HG02678 (cell line): ENCODE data around the gene CGB7.
"Not testable (repeated sequence)": the region's sequence is repeated elsewhere in the genome, so short reads cannot be mapped to it uniquely, and the experiment has no call there.

Experiments
- ATAC-seq: cut with Tn5 transposase; IDR thresholded peaks from one replicate; pipeline ENCODE4 v1.9.1; 2021; ENCODE audit warnings: mild to moderate bottlenecking, moderate library complexity; ENCODE audit not compliant: unreplicated experiment

The CGB7 gene

DNA sequence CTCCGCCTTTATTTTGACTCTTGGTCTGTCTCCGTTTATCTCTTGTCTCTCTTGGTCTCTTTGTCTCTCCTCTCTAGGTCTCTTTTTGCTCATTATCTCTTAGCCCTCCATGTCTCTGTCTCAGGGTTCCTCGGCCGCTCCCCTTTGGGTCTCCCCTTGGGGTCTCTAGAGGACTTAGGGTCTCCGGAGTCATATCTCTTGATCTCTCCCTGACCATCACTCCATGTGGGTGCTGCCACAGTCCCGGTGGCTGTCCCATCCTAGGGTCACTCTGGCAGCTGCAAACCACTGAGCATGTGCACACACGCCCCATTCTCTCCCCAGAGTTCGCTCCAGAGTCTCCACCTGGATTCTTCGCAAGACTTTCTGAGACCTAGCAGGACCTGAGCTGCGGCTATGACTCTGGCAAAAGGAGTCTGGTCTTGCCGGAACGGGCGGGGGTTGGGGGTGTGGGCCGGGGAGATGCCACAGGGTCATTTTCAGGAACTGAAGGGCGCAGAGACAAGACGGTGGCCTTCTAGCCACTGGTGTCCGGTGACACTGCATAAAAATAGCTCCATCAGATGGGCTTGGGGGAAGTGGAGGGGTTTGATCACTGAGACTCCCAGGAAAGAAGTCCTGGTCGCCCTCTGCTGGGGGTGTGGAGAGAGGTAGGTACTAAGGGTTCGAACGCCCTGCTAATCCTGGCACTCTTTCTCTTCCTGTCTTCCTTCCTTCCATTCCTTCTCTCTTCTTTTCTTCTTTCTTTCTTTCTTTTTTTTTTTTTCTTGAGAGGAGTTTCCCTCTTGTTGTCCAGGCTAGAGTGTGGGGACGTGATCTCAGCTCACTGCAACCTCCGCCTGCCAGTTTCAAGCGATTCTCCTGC lies 16.2 kb upstream of the CGB7 start:
- ATAC-seq: no peak

DNA sequence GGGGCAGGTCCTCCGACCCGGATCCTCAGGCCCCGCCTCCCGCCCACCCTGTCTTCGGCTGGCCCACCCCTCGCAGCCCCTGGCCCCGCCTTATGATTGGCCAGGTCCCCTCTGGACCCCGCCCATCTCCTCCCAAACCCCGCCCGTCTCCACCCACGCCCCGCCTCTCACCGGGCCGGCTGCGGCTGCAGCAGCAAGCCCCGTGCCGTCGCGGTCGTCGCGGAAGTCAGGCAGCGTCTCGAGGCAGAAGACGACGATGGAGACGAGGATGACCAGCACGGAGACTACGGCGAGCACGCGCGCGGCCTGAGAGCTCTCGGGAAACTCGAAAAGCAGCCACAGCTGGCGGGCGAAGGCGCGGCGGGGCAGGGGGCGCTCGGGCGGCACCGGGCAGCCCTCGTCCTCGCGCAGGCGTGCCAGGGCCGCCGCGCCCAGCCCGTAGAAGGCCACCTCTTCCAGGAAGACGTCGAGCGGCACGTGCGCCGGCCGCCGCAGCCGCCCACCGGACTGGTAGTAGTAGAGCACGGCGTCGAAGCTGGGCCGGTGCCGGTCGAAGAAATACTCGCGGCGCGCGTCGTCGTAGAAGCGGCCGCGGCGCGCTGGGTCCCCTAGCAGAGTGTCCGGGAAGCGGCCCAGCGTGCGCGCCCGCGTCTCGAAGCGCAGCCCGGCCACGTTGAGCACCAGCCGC lies 14.5 kb upstream of the CGB7 start:
- ATAC-seq: no peak

DNA sequence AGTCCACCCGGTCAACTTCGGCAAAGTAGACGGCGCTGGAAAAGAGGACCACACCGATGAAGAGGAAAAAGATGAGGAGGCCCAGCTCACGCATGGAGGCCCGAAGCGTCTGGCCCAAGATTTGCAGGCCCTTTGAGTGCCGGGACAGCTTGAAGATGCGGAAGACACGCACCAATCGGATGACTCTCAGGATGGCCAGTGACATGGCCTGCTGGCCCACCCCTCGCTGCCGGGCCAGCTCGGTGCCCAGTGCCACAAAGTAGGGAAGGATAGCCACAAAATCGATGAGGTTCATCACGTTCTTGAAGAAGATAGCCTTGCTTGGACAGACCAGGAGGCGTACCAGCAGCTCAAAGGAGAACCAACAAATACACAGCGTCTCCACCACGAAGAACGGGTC lies 12.9 kb upstream of the CGB7 start:
- no peak for ATAC-seq

DNA sequence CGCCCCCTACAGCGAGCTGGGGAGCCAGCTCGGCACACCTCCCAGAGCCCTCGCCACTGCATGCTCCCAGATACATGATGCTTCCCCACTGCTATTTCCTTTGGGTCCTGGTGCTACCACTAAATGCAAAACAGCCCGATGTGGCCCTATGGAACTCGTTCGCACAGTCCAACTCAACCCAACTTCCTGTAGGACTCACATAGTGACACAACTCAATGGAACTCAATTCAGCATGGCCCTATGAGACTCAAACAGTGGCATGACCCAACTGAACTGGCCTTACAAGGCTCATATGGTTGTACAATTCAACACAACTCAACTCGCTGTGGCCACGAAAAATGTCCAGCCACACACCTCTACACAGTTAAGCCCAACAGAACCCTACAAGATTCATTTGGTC lies 11.5 kb upstream of the CGB7 start:
- no peak for ATAC-seq

DNA sequence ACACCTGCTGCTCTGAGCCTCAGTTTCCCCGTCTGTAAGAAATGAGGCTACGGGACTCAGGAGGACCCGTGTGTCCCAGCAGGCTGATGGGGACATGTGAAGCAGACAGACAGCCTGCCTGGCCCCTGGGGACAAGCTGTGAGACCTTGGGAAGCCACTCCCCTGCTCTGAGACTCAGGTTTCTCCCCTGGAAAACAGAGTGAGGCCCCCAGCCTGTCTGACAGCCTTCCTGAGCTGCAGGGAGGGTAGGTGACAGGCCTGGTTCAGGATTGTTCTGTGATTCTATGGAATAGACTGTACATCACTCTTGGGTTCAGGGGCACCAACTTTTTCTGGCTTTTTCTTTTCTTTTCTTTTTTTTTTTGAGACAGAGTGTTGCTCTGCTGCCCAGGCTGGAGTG lies 10.0 kb upstream of the CGB7 start:
- no peak for ATAC-seq

DNA sequence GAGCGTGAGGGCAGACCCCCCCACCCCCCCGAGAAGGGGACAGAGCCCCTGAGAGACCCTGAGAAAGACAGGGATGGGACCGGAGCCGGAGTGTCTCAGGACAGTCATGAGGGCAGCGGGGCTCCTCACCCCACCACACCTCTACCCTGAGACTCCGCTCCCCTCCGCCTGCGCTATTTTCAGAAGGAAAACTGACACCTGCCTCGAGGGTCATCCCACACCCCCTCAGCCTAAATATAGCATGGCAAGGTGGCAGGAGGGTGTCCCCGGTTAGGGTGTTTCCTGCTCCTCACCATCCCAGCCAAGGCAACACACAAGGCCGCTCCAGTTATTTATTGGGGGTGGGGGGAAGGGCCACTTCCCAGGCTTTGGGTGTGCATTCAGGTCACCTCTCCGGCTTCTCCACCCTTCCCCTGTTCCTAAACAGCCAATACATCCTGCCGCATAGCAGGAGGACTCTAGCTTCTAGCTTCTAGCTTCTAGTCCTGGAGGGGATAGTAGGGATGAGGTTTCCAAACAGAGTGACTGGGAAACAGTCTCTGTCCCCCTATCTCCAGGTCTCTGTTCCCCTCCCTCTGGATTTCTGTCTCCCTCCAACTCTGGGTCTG lies 8.5 kb upstream of the CGB7 start:
- no peak for ATAC-seq

DNA sequence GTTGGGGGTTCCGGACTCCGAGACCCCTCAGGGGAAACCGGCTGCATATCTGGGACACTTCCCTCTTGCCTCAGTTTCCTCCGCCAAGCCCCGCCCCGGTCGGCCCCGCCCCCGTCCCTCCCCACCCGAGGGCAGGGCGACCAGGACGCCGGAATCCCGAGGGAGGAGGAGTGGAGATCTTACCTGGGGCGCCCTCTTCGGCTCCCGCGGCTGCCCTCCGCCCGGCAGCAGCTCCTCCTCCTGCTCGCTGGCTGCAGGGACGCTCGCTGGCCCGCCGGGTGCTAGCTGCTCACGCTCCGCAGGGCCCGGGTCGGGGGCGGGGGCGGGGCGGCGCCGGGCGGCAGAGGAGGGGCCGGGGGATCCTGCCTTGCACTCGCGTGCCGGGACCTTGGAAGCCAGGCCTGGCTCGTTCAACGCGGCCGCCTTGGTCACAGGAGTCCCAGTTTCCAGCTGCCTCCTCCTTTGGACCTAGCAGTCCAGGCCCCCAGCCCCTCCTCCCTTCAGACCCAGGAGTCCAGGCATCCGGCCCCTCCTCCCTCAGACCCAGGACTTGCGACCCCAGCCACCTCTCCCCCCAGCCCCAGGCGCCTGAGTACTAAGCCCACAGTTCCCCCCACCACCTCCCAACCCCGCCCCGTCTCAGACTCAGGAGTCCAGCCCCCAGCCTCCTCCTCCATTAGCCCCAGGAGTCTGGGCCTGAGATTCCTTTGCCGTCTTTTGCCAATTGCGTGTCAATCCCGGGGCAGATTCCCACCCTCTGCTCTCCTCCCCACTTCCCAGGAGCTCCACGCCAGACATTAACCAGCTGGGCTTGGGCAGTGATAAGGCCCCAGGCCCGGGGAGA lies 7.4 kb upstream of the CGB7 start, which contains the start of gene NTF4:
NTF4 (minus strand) TSS at position 51 of the 844 bp plus-strand sequence. CDS start 2,821 bp downstream, outside the sequence.
- ATAC-seq: no peak

DNA sequence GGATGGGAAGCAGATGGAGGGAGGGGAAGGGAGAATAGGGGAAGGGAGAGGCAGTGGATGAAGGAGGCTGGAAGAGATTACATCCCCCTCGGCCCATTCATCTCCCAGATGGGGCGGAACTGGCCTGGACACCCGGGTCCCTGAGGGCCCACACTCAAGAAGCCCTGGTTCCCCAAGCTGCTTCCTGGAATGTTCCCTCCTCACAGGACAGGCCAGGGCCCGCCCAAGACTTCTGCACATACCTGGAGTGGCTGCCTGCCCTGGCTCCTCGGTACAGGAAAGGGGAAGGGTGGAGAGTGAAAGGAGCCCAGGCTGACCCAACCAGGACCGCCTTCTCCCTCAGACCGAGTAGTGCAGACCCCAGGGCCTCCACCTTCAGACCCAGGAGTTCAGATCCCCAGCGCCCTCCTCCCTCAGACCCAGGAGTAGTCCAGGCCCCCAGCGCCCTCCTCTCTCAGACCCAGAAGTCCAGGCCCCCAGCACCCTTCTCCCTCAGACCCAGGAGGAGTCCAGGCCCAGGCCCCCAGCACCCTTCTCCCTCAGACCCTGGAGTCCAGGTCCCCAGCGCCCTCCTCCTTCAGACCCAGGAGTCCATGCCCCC lies 6.6 kb upstream of the CGB7 start:
- ATAC-seq: no peak

DNA sequence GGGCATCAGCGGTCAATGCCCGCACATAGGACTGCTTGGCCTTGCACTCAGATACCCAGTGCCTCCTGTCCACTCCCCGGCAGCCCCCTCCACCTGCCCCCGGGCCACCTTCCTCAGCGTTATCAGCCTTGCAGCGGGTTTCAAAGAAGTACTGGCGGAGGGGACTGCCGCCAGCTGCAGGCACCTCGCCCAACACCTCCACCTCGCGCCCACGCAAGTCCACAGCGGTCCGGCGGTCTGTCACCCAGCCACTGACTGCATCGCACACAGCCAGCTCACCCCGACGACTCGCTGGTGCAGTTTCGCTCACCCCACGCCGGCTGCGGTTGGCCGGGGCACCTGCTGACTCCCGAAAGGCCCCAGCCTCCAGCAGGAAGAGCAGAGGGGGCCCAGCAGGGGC lies 3.9 kb upstream of the CGB7 start:
- no peak for ATAC-seq

DNA sequence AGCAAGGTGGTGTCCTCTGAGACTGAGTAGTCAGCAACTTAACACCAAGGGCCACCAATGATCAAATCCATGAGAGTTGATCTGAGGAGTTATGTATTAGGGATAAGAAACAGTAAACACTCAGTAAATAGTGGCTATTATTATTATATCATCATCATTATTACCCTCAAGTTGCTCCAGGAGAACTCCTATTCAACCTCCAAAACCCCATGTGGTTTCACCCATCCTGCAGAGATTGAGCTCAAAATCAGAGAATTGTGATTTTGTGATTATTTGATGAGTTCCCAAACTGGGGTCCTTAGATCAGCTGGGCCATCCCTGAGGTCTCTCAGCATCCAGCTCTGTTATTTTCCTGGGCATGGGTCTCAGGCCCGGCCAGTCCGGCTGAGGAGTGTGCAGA lies 3.5 kb upstream of the CGB7 start:
- ATAC-seq: no peak

DNA sequence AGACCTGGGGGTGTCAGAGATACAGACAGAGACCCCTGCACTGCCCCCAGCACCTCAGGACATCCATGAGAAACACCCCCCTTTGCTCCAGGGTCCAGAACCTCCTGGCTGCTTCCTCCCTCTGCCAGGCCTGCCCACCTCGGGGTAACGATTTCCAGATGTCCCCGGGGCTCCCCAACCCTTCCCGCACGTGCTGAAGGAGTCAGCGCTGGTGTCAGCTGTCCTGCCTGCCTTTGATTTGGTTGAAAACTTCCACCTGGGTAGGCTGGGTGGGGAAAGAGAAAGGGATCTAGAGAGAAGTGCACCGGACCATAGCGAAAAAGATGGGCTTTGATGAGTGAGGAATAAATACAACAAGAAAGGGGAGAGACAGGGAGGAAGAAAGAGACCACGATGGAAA lies 1.5 kb upstream of the CGB7 start:
- ATAC-seq: no peak

DNA sequence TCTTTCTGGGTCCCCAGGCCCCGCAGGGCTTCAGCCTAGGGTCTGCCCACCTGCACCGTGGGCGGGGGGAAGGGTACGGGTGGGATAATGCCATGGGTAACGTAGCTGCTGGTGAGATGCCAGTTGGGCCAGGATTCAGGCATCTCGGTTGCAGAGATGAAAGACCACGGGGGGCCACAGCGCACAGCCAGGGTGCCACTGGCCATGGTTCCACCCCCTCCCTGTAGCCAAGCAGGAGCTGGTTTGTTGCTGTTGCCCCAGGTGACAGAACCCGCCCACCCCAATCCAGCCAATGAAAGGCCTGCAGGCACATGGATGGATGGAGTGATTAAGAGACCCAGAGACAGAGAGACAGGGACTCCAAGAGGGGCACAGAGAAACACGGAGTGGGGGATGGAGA lies 1.0 kb upstream of the CGB7 start:
- ATAC-seq: no peak

DNA sequence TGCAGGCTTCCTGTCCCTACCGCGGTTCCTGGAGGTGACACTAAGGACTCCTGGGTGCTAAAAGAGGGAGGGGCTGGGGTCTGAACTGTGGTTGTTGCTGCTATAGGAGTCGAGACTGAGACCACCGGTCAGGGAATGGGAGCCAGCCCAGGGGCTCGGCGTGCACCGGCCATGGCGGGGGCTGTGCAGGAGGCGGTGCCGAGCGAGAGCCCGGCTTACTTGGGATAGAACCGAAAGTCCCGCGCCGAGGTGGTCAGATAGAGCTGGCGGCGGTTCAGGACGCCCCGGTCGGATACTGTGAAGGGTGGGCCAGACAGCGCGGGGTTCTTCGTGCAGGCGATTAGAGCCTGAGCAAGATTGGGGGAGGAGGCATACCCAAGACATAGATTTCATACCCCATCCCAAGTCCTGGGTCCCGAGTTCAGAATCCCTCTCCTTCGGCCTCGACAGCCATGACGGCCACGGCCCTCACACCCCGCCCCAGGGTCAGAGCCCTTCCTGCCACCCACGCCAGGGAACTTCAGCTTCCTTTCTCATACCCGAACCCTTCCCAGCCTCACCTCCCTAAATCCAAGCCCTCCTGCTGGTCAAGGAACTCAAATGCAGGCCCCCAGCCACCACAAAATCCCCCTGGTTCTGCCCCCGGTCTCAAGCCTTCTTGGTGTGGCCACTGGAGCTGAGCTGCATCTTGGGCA lies 500 bp downstream of the CGB7 start:
- not testable (repeated sequence) for ATAC-seq

DNA sequence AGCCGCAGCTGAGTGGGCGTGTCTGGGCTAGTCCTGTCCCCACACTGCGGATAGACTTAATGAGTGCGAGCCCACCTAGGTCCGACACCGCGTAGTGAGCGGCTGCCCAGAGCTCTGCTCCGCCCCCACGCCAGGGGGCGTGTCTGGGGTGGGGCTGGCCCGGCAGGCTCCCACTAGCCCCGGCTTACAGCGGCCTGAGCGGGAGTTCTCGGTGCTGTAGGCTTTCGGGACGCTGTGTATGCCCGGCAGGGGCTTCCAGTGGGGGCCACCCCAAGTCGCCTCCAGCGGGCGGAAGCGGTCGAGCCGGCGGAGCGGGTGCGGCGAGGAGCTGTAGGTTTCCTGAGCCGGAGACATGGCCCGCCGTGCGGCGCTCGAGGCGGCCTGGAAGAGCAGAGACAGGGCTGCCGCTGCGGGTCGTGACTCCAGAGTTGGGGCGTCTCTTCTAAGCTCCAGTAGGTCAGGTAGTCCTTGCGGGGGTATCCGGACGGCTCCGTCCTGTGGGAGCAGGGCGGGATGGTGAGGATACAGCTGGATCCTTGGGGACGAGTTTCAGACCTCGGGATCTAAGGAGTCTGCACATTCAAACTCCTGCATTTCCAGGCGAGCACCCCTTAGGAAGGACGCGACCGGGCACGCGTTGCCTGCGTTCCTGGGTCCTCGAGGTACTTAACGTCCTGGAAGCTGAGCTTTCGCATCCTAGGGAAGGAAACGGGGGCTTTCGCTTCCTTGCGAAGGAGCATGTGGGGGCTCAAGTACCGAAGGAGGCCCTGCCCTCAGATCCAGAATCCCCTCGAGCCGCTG lies 1.2 kb downstream of the CGB7 start:
- no peak for ATAC-seq

DNA sequence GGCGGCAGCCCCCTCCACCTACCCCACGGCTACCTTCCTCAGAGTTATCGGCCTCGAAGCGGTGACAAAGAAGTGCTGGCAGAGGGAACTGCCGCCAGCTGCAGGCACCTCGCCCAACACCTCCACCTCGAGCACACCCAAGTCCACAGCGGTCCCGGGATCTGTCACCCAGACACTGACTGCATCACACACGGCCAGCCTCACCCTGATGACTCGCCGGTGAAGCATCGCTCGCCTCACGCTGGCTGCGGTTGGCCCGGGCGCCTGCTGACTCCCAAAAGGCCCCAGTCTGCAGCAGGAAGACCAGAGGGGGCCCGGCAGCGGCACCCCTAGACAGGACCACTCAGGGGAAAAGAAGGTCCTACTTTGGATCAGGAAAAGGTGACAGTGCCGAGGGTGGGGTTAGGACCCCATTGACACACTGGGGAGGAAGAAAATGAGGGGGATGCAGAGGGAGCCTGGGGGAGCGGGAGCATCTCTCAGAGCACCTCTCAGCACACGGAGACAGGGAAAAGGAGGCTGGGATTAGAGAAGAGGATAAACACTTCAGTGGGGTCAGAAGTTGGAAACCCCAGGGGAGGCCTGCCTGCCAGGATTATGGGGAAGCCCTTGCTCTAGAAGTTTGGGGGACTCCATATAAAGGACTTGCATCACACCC lies 7.0 kb downstream of the CGB7 start:
- not testable (repeated sequence) for ATAC-seq

DNA sequence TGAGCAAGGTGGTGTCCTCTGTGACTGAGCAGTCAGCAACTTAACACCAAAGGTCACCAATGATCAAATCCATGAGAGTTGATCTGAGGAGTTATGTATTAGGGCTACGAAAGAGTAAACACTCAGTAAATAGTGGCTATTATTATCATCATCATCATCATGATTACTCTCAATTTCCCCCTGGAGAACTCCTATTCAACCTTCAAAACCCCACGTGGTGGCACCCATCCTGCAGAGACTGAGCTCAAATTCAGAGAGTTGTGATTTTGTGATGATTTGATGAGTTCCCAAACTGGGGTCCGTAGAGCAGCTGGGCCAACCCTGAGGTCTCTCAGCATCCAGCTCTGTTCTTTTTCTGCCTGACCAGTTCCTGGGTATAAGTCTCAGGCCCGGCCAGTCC lies 7.7 kb downstream of the CGB7 start:
- not testable (repeated sequence) for ATAC-seq

DNA sequence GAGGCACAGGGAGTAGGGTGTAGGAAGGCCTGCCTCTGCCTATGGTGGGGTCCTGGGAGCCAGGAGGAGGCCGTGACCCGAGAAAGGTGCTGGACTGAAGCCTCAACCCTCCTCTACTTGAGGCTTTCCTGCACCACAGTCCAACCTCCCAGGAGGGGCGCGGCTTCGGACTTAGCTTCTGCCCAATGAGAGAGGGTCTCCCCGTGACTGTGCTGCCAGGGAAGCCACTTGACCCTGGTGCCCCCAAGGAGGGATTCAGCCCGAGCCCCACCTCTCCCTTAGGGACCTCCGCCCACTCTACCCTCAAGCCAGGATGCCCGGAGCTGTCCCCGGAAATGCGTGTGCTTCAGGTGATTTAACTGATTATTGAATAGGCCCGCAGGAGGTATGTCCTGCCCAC lies 8.5 kb downstream of the CGB7 start, which contains the start of gene CGB8:
CGB8 (minus strand) TSS at position 101 of the 400 bp plus-strand sequence. CDS start 372 bp downstream, outside the sequence.
- ATAC-seq: not testable (repeated sequence)

DNA sequence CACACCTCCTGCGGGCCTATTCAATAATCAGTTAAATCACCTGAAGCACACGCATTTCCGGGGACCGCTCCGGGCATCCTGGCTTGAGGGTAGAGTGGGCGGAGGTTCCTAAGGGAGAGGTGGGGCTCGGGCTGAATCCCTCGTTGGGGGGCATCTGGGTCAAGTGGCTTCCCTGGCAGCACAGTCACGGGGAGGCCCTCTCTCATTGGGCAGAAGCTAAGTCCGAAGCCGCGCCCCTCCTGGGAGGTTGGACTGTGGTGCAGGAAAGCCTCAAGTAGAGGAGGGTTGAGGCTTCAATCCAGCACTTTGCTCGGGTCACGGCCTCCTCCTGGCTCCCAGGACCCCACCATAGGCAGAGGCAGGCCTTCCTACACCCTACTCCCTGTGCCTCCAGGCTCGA lies 14.0 kb downstream of the CGB7 start, which contains the start of gene CGB5:
CGB5 (plus strand) TSS at position 301 of the 400 bp plus-strand sequence. CDS start 362 bp downstream, outside the sequence.
- ATAC-seq: not testable (repeated sequence)
